HepG2 (cell line): ENCODE results near the gene PRKCZ. TPM values are rescaled to one million over a fixed set of nuclear protein-coding genes. Genes with fewer than 3 reads are reported as not detected.

ENCODE experiments used
- ATAC-seq: fragments of 200-7000 bp; cut with Tn5 transposase; 3 replicates; pipeline ENCODE4 v1.9.1; 2020; ENCODE audit warnings: mild to moderate bottlenecking, moderate library complexity
- BruUV-seq: library from RNA; stranded (reverse); fragments of 400-500 nt; replicated peaks from 2 replicates; lab custom pipeline; 2021; lab: Mats Ljungman, UMichigan
- CTCF ChIA-PET: fragments of 300-600 bp; formaldehyde crosslinking; extraction: SDS; loops from one replicate; lab custom pipeline; 2021; ENCODE audit warnings: low total read pairs, inconsistent platforms, low intra/inter-chr PET ratio; lab: Yijun Ruan, JAX
- POLR2A ChIA-PET: fragments of 350-600 bp; sonication (Branson Sonifier 250); formaldehyde crosslinking; loops from one replicate; lab custom pipeline; 2020; ENCODE audit warnings: antibody characterized with exemption, inconsistent platforms; lab: Yijun Ruan, JAX
- DNase-seq: peaks from one replicate; pipeline ENCODE4 v3.0.0-alpha.2; 2015; ENCODE audit warnings: low spot score
- FAIRE-seq: peaks from 3 replicates; lab custom pipeline; 2011; peaks lifted over from hg19 to GRCh38; lab: Jason Lieb, UNC
- H2AFZ ChIP-seq: one replicate; pipeline ENCODE4 v1.6.1; 2011; ENCODE audit warnings: low read length, inconsistent platforms
- H3K27ac ChIP-seq: fragments of 300-600 bp; 3 replicates; pipeline ENCODE4 v1.8.0; 2011; ENCODE audit warnings: mixed run types, mild to moderate bottlenecking, mixed read lengths, low read length, inconsistent platforms; ENCODE audit not compliant: insufficient read depth; ENCODE audit errors: extremely low read length
- H3K27me3 ChIP-seq, 2 experiments: fragments of 200-600 bp in 1 of 2; 2 replicates in 1 of 2; 3 replicates in 1 of 2; pipeline versions ENCODE4 v1.6.0 to v1.8.0; 2011; ENCODE audit warnings: low read length in 2 of 2, mild to moderate bottlenecking in 2 of 2, moderate library complexity in 2 of 2, inconsistent platforms in 1 of 2; ENCODE audit not compliant: insufficient read depth in 2 of 2, control insufficient read depth in 1 of 2
- H3K36me3 ChIP-seq, 2 experiments: fragments of 200-600 bp in 1 of 2; replicated peaks in 1 of 2; 2 replicates in 1 of 2; 3 replicates in 1 of 2; pipeline versions ENCODE4 v1.5.1 to v1.8.0; 2011; ENCODE audit warnings: low read length in 2 of 2, inconsistent platforms in 1 of 2; ENCODE audit not compliant: insufficient read depth in 2 of 2, control insufficient read depth in 1 of 2
- H3K4me1 ChIP-seq: 2 replicates; pipeline ENCODE4 v1.5.1; 2012; ENCODE audit warnings: low read length, inconsistent platforms; ENCODE audit not compliant: insufficient read depth
- H3K4me2 ChIP-seq: 2 replicates; pipeline ENCODE4 v1.6.0; 2011; ENCODE audit warnings: low read depth, low read length, inconsistent platforms
- H3K4me3 ChIP-seq, 3 experiments: fragments of 200-600 bp in 1 of 3; sonication (generic), shearing (Covaris generic) in 1 of 3; replicated peaks in 1 of 3; 2 replicates each; pipeline ENCODE4 v1.5.1; 2011 to 2016; ENCODE audit warnings: low read length in 3 of 3, inconsistent platforms in 2 of 3, low read depth in 2 of 3, mild to moderate bottlenecking in 2 of 3, control low read depth in 1 of 3, mixed read lengths in 1 of 3; ENCODE audit not compliant: insufficient read depth in 1 of 3
- H3K79me2 ChIP-seq: one replicate; pipeline ENCODE4 v1.6.1; 2011; ENCODE audit warnings: low read length, inconsistent platforms; ENCODE audit not compliant: insufficient read depth
- H3K9ac ChIP-seq: 2 replicates; pipeline ENCODE4 v1.6.0; 2011; ENCODE audit warnings: mild to moderate bottlenecking, low read depth, low read length, inconsistent platforms; ENCODE audit not compliant: insufficient read depth
- H3K9me3 ChIP-seq: 2 replicates; pipeline ENCODE4 v1.5.1; 2012; ENCODE audit warnings: mild to moderate bottlenecking, low read length
- H4K20me1 ChIP-seq: 2 replicates; pipeline ENCODE4 v1.6.0; 2011; ENCODE audit warnings: inconsistent platforms, mild to moderate bottlenecking, low read length, moderate library complexity; ENCODE audit not compliant: insufficient read depth
- ARNTL ChIP-seq: sonication (generic); formaldehyde crosslinking; IDR thresholded peaks from 2 replicates; pipeline ENCODE4 v1.4.0; 2020; ENCODE audit warnings: mild to moderate bottlenecking, missing genetic modification reagents
- HNRNPK ChIP-seq: fragments of 200-400 bp; formaldehyde crosslinking; IDR thresholded peaks from 2 replicates; pipeline ENCODE4 v1.6.1; 2018; ENCODE audit warnings: low read length, low read depth, moderate library complexity, mild to moderate bottlenecking; ENCODE audit not compliant: poor library complexity, severe bottlenecking
- NFE2 ChIP-seq: sonication (generic); formaldehyde crosslinking; IDR thresholded peaks from 2 replicates; pipeline ENCODE4 v1.4.0; 2020; ENCODE audit warnings: missing genetic modification reagents
- POLR2A ChIP-seq, 2 experiments: IDR thresholded peaks; 2 replicates each; pipeline ENCODE4 v1.6.1; 2011; ENCODE audit warnings: low read depth in 2 of 2, low read length in 2 of 2, mild to moderate bottlenecking in 1 of 2, moderate library complexity in 1 of 2; ENCODE audit not compliant: insufficient read depth in 1 of 2
- TBX2 ChIP-seq: sonication (generic); formaldehyde crosslinking; IDR thresholded peaks from 2 replicates; pipeline ENCODE4 v1.5.0; 2020; ENCODE audit warnings: missing genetic modification reagents, mild to moderate bottlenecking, borderline replicate concordance
- ZNF282 ChIP-seq: fragments of 450-650 bp; IDR thresholded peaks from 2 replicates; pipeline ENCODE4 v1.6.1; 2018; ENCODE audit not compliant: partially characterized antibody
- ZNF546 ChIP-seq: sonication (generic); formaldehyde crosslinking; conservative IDR thresholded peaks from 2 replicates; pipeline ENCODE4 v1.8.1; 2023; ENCODE audit warnings: mild to moderate bottlenecking, missing genetic modification reagents
- ZNF768 ChIP-seq: sonication (generic); formaldehyde crosslinking; IDR thresholded peaks from 2 replicates; pipeline ENCODE4 v1.4.0; 2020; ENCODE audit warnings: missing genetic modification reagents
- WGBS: methylation state at CpG from one replicate; pipeline ENCODE4 v1.1.6; 2017; ENCODE audit warnings: low lambda C conversion rate; 5-methylcytosine and 5-hydroxymethylcytosine counted together
- in situ Hi-C: cut with HindIII; loops from 2 replicates; pipeline ENCODE4 v1.10.0; 2017; ENCODE audit warnings: low pct_unique_long_range_greater_than_20kb; ENCODE audit not compliant: extremely low pct_ligation_motif_present
- intact Hi-C: fragments of 100-400 bp; cut with micrococcal nuclease; formaldehyde crosslinking; loops from one replicate; pipeline ENCODE4 v1.10.0; 2022; ENCODE audit not compliant: unreplicated experiment
- polyA plus RNA-seq, 8 experiments: library from polyadenylated mRNA; depleted of rRNA in 3 of 8; stranded (reverse) in 7 of 8; unstranded in 1 of 8; fragments of >200 nt; fragmentation: Illumina TruSeq in 4 of 8; extraction: Trizol in 4 of 8; gene quantifications; 2 replicates each; pipeline versions ENCODE4 v1.2.1 to v1.2.3, GENCODE V29; 2011 to 2016; ENCODE audit warnings: low read depth in 4 of 8, missing spikeins in 1 of 8, mixed read lengths in 1 of 8; ENCODE audit not compliant: insufficient read depth in 1 of 8
- total RNA-seq, 5 experiments: library from RNA; depleted of rRNA; stranded (reverse); fragments of >200 nt; fragmentation: Illumina TruSeq; extraction: Trizol; gene quantifications; 2 replicates each; pipeline ENCODE4 v1.2.3, GENCODE V29; 2016; ENCODE audit warnings: low read depth in 1 of 5
- TF ChIP-seq, protein P1 (sequence below): fragments of 450-650 bp; IDR thresholded peaks from 2 replicates; pipeline ENCODE4 v1.6.1; 2016
- TF ChIP-seq, protein P2 (sequence below): sonication (generic); formaldehyde crosslinking; IDR thresholded peaks from 2 replicates; pipeline ENCODE4 v1.5.0; 2020; ENCODE audit warnings: mild to moderate bottlenecking, missing genetic modification reagents, borderline replicate concordance

PRKCZ gene
- total and polyA plus RNA-seq, 2 of the 13 experiments (the other 11 are each of a cell fraction or from before 2014, with no cell fraction given), result 34.7 to 85.2 TPM

DNA sequence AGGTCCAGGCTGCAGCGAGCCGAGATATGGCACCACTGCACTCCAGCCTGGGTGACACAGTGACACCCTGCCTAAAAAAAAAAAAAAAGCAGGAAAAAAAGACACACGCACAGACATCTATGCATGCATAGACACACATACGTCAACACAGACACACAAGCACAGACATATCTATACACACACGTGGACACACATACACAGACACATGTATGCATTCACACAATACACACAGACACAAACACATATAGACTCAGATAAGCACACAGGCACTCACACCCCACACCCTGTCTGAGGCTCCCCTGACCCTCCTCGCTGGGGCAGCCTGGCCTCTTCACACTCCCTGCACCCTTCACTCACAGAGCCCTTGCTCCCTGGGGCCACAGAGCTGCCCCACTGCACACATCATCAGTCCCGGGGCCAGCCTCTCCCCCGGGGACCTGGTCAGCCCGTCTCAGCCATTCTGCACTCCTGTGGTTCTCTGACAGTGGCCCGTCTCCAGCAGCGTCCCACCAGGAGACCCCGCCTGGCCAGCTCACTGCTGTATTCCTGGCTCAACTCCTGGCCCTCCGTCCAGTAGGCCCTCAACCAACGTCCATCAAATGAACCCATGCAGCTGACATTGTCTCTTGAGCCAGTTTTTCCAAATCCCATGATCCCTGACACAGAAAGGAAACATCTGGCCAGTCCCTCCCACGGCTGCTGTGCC, 4.6 kb upstream of the PRKCZ start:
- no peaks in the 10 kb centered on the region for H3K36me3 ChIP-seq
- H3K4me2 ChIP-seq, result peak overlapping the region; percentile 98
- H3K9ac ChIP-seq, result no peak overlapping the region
- no peak for ATAC-seq
- in situ Hi-C loops, result loop anchor here (5.0 kb wide), 1 partner anchor 83 kb away; no protein-coding TSS in a partner anchor
- CTCF ChIA-PET, result interaction anchor here (0.7 to 4.0 kb wide), 4 partner anchors 85 to 137 kb away, joined by 3 to 30 read pairs (median 5); no protein-coding TSS in a partner anchor
- no peak overlapping the region for H3K27ac ChIP-seq
- FAIRE-seq, result no peak
- DNase-seq, result no peak
- 32% methylated on average over 14 of the region's 15 CpGs for WGBS
- no TSS peak for BruUV-seq
- H3K9me3 ChIP-seq, result no peaks in the 10 kb centered on the region
- no peak overlapping the region for H2AFZ ChIP-seq
- no peaks in the 10 kb centered on the region for H4K20me1 ChIP-seq
- H3K27me3 ChIP-seq, result peaks cover 4 to 25% of the 10 kb centered on the region in 2 experiments; a peak in 3 of 5 replicates
- H3K79me2 ChIP-seq, result no peaks in the 10 kb centered on the region
- H3K4me3 ChIP-seq, result peak overlapping the region in 1 of 3 experiments; percentile 80; a peak in 1 of 6 replicates
- POLR2A ChIA-PET, result interaction anchor here (1.2 to 1.9 kb wide), 3 partner anchors 102 to 122 kb away, joined by 4 to 13 read pairs (median 11); no protein-coding TSS in a partner anchor
- intact Hi-C loops, result loop anchor here (2.0 to 5.0 kb wide), 2 partner anchors 83 to 111 kb away; no protein-coding TSS in a partner anchor
- peaks cover 66% of the 10 kb centered on the region for H3K4me1 ChIP-seq
- TF ChIP-seq, protein P1, sequence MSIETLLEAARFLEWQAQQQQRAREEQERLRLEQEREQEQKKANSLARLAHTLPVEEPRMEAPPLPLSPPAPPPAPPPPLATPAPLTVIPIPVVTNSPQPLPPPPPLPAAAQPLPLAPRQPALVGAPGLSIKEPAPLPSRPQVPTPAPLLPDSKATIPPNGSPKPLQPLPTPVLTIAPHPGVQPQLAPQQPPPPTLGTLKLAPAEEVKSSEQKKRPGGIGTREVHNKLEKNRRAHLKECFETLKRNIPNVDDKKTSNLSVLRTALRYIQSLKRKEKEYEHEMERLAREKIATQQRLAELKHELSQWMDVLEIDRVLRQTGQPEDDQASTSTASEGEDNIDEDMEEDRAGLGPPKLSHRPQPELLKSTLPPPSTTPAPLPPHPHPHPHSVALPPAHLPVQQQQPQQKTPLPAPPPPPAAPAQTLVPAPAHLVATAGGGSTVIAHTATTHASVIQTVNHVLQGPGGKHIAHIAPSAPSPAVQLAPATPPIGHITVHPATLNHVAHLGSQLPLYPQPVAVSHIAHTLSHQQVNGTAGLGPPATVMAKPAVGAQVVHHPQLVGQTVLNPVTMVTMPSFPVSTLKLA, result peak; percentile 96
- TF ChIP-seq ARNTL (CRISPR knock-in tag) (0 out of 2 replicates have a peak, but pooled peaks have one; percentile 34), POLR2A (IDR thresholded peaks at IDR 0.05; ENCODE audit: insufficient read depth in 1 of 2, low read depth in 2 of 2, low read length in 2 of 2) (no peak), ZNF546 (CRISPR knock-in tag) (no peak), ZNF282 (no peak), ZNF768 (CRISPR knock-in tag) (no peak), NFE2 (CRISPR knock-in tag) (no peak), TBX2 (no peak), HNRNPK (no peak)
- TF ChIP-seq, protein P2, sequence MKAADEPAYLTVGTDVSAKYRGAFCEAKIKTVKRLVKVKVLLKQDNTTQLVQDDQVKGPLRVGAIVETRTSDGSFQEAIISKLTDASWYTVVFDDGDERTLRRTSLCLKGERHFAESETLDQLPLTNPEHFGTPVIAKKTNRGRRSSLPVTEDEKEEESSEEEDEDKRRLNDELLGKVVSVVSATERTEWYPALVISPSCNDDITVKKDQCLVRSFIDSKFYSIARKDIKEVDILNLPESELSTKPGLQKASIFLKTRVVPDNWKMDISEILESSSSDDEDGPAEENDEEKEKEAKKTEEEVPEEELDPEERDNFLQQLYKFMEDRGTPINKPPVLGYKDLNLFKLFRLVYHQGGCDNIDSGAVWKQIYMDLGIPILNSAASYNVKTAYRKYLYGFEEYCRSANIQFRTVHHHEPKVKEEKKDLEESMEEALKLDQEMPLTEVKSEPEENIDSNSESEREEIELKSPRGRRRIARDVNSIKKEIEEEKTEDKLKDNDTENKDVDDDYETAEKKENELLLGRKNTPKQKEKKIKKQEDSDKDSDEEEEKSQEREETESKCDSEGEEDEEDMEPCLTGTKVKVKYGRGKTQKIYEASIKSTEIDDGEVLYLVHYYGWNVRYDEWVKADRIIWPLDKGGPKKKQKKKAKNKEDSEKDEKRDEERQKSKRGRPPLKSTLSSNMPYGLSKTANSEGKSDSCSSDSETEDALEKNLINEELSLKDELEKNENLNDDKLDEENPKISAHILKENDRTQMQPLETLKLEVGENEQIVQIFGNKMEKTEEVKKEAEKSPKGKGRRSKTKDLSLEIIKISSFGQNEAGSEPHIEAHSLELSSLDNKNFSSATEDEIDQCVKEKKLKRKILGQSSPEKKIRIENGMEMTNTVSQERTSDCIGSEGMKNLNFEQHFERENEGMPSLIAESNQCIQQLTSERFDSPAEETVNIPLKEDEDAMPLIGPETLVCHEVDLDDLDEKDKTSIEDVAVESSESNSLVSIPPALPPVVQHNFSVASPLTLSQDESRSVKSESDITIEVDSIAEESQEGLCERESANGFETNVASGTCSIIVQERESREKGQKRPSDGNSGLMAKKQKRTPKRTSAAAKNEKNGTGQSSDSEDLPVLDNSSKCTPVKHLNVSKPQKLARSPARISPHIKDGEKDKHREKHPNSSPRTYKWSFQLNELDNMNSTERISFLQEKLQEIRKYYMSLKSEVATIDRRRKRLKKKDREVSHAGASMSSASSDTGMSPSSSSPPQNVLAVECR (CRISPR knock-in tag), result 0 out of 2 replicates have a peak, but pooled peaks have one; percentile 2
